Amygdala (tissue), 56 donors: ENCODE results near the gene ITGAD.
A peak's percentile ranks its signal among the peaks of the same experiment; 100 is the strongest.

Experiments
- DNase-seq, 56 donors: peaks; one replicate each; lab custom pipeline; 2025; lab: John Stamatoyannopoulos, UW

The ITGAD gene

GRCh38 chr16:31458073-31458843 is 65.1 kb downstream of the ITGAD start:
- peak in 3 of 56 donors; percentile 22 to 56 (median 53) for DNase-seq

- DNase-seq: peak; percentile 88 to 99 (median 97)
Observed at GRCh38 chr16:31458844-31459686, 65.9 kb downstream of the ITGAD start, which contains the start of gene ARMC5. Gene ARMC5, plus strand, starts transcription at chr16:31459501. Its CDS starts 24 bp downstream, at chr16:31459525.

GRCh38 chr16:31459687-31460581 is 66.8 kb downstream of the ITGAD start:
- DNase-seq: peak; percentile 94 to 100 (median 99)

GRCh38 chr16:31460582-31461002 is 67.5 kb downstream of the ITGAD start:
- no peak for DNase-seq

GRCh38 chr16:31461201-31461920 is 68.2 kb downstream of the ITGAD start:
- no peak for DNase-seq

GRCh38 chr16:31461921-31462804 is 69.0 kb downstream of the ITGAD start:
- DNase-seq: no peak

- no peak for DNase-seq
Observed at GRCh38 chr16:31464348-31464769, 71.2 kb downstream of the ITGAD start.

- no peak for DNase-seq
Observed at GRCh38 chr16:31464781-31465260, 71.7 kb downstream of the ITGAD start.

GRCh38 chr16:31465788-31466370 is 72.7 kb downstream of the ITGAD start:
- DNase-seq: no peak

GRCh38 chr16:31466381-31466841 is 73.3 kb downstream of the ITGAD start:
- DNase-seq: no peak

- DNase-seq: no peak
Observed at GRCh38 chr16:31467151-31467773, 74.1 kb downstream of the ITGAD start.

GRCh38 chr16:31467858-31468257 is 74.7 kb downstream of the ITGAD start:
- no peak for DNase-seq

GRCh38 chr16:31470615-31471014 is 77.5 kb downstream of the ITGAD start:
- DNase-seq: no peak

- no peak for DNase-seq
Observed at GRCh38 chr16:31471241-31471874, 78.2 kb downstream of the ITGAD start.

GRCh38 chr16:31471875-31472708 is 79.0 kb downstream of the ITGAD start, which contains the start of gene TGFB1I1:
Gene TGFB1I1, plus strand, starts transcription at chr16:31472152. Its CDS starts 37 bp downstream, at chr16:31472189.
- DNase-seq: peak in 1 of 56 donors; percentile 24

GRCh38 chr16:31472709-31473203 is 79.6 kb downstream of the ITGAD start:
- peak in 9 of 56 donors; percentile 21 to 83 (median 28) for DNase-seq
